Mucosa of stomach (tissue), 1 donor: ENCODE measurements around the gene ZNF432.
A peak's percentile ranks its signal among the peaks of the same experiment; 100 is the strongest.

ENCODE experiments used
- H3K27me3 ChIP-seq: one replicate; pipeline ENCODE4 v1.7.0; 2013; ENCODE audit warnings: mild to moderate bottlenecking, low read length; ENCODE audit not compliant: control insufficient read depth, insufficient read depth
- H3K36me3 ChIP-seq: one replicate; pipeline ENCODE4 v1.7.0; 2013; ENCODE audit warnings: low read length; ENCODE audit not compliant: control insufficient read depth, insufficient read depth
- H3K4me1 ChIP-seq: one replicate; pipeline ENCODE4 v1.7.0; 2013; ENCODE audit warnings: mild to moderate bottlenecking, low read length; ENCODE audit not compliant: control insufficient read depth, insufficient read depth
- H3K4me3 ChIP-seq: one replicate; pipeline ENCODE4 v1.7.0; 2013; ENCODE audit warnings: low read length
- H3K9ac ChIP-seq: one replicate; pipeline ENCODE4 v1.7.0; 2013; ENCODE audit warnings: mild to moderate bottlenecking, low read length, moderate library complexity
- H3K9me3 ChIP-seq: one replicate; pipeline ENCODE4 v1.7.0; 2013; ENCODE audit warnings: mild to moderate bottlenecking, low read length, moderate library complexity; ENCODE audit not compliant: control insufficient read depth
- donor health status: Pancreatic carcinoma.

ZNF432 gene

GRCh38 chr19:51994048-51994644 lies 54.5 kb downstream of the ZNF432 start:
- Histone ChIP-seq H3K4me1 (no peaks in the 10 kb centered on the region), H3K9me3 (peaks cover 38% of the 10 kb centered on the region), H3K36me3 (peaks cover 16% of the 10 kb centered on the region), H3K9ac (no peak overlapping the region), H3K27me3 (no peaks in the 10 kb centered on the region), H3K4me3 (no peak overlapping the region)

- no peaks in the 10 kb centered on the region for H3K27me3 ChIP-seq
- H3K9ac ChIP-seq = no peak overlapping the region
- no peaks in the 10 kb centered on the region for H3K4me1 ChIP-seq
- peaks cover 41% of the 10 kb centered on the region for H3K9me3 ChIP-seq
- H3K4me3 ChIP-seq = peak overlapping the region; percentile 22
- peaks cover 16% of the 10 kb centered on the region for H3K36me3 ChIP-seq
These were observed 55.2 kb downstream of the ZNF432 start for GRCh38 chr19:51993422-51993821.

- no peaks in the 10 kb centered on the region for H3K36me3 ChIP-seq
- no peaks in the 10 kb centered on the region for H3K4me1 ChIP-seq
- H3K4me3 ChIP-seq = peak within 1 kb of the TSS; percentile 97
- no peaks in the 10 kb centered on the region for H3K27me3 ChIP-seq
- H3K9ac ChIP-seq = peak within 1 kb of the TSS; percentile 96
- peaks cover 12% of the 10 kb centered on the region for H3K9me3 ChIP-seq
These were observed 62.0 kb downstream of the ZNF432 start, which contains the start of gene ZNF350 for GRCh38 chr19:51986309-51987291. ZNF350 (minus strand) TSS chr19:51986840; CDS start chr19:51974360, 12,480 bp downstream.

GRCh38 chr19:51983361-51983760 lies 65.3 kb downstream of the ZNF432 start:
- Histone ChIP-seq H3K27me3 (no peaks in the 10 kb centered on the region), H3K9me3 (peaks cover 10% of the 10 kb centered on the region), H3K36me3 (no peaks in the 10 kb centered on the region), H3K4me3 (no peak overlapping the region), H3K9ac (no peak overlapping the region), H3K4me1 (no peaks in the 10 kb centered on the region)
